ENCODE data around the gene IDH2. TPM values are rescaled to one million over a fixed set of nuclear protein-coding genes. Genes with fewer than 3 reads are reported as not detected.

Gene IDH2
- total and polyA plus RNA-seq, 2 of the 13 experiments (the other 11 are each of a cell fraction or from before 2014, with no cell fraction given) = 121 to 145 TPM

DNA sequence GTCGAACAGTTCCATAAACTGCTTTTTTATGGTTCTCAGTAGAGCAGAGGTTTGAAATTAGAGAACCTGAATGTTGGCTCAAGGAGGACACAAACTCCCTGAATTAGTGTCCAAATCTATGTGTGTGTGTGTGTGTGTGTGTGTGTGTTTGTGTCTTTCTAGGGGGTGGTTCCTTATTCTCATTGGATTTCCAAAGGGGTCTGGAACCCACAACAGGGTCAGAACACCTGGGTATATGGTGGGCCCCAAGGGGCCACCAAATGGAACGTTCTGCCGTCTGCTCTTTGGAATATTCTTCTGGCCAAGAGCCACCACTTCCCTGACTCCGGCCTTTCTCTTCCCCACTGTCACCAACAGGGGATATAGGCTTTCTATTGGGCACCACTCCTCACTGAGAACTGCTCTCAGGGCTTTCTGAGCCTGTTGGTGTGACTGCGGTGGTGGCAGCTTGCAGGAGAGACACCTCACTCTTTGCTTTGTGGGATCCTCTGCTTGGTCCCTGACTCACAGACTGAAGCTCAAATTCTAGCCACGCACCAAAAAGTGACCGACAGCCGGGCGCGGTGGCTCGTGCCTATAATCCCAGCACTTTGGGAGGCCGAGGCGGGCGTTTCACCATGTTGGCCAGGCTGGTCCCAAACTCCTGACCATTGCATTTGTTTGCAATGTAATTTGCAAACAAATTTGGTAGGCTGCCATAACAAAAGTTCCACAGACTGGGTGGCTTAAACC lies 47.5 kb upstream of the IDH2 start:
- intact Hi-C loops (cut with micrococcal nuclease; ENCODE audit: unreplicated experiment) = no loop called here
- H2AFZ ChIP-seq (ENCODE audit: low read length) = peak overlapping the region; percentile 83
- no TSS peak for BruUV-seq (replicated peaks)
- no peak for TF ChIP-seq SMARCE1 (IDR thresholded peaks at IDR 0.05; ENCODE audit: borderline replicate concordance)
- TF ChIP-seq GFI1 (CRISPR knock-in tag; IDR thresholded peaks at IDR 0.05; ENCODE audit: borderline replicate concordance) = 0 out of 2 replicates have a peak, but pooled peaks have one; percentile 40
- TF ChIP-seq, protein P1, sequence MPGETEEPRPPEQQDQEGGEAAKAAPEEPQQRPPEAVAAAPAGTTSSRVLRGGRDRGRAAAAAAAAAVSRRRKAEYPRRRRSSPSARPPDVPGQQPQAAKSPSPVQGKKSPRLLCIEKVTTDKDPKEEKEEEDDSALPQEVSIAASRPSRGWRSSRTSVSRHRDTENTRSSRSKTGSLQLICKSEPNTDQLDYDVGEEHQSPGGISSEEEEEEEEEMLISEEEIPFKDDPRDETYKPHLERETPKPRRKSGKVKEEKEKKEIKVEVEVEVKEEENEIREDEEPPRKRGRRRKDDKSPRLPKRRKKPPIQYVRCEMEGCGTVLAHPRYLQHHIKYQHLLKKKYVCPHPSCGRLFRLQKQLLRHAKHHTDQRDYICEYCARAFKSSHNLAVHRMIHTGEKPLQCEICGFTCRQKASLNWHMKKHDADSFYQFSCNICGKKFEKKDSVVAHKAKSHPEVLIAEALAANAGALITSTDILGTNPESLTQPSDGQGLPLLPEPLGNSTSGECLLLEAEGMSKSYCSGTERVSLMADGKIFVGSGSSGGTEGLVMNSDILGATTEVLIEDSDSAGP (CRISPR knock-in tag; IDR thresholded peaks at IDR 0.05; ENCODE audit: borderline replicate concordance) = 0 out of 2 replicates have a peak, but pooled peaks have one; percentile 36
- 0 out of 2 replicates have a peak, but pooled peaks have one; percentile 28 for TF ChIP-seq SATB2 (CRISPR knock-in tag; IDR thresholded peaks at IDR 0.05)
- TF ChIP-seq MYC (CRISPR knock-in tag; IDR thresholded peaks at IDR 0.05; ENCODE audit: borderline replicate concordance) = 0 out of 2 replicates have a peak, but pooled peaks have one; percentile 3
- 0 out of 2 replicates have a peak, but pooled peaks have one; percentile 6 for TF ChIP-seq ZNF350 (CRISPR knock-in tag; IDR thresholded peaks at IDR 0.05; ENCODE audit: borderline replicate concordance, low read depth)
- peak; percentile 43; the same call in 1 of the 2 replicates for TF ChIP-seq ZNF12 (CRISPR knock-in tag; IDR thresholded peaks at IDR 0.05)
- no peak for TF ChIP-seq ZNF772 (CRISPR knock-in tag; IDR thresholded peaks at IDR 0.05)
- TF ChIP-seq, protein P2, sequence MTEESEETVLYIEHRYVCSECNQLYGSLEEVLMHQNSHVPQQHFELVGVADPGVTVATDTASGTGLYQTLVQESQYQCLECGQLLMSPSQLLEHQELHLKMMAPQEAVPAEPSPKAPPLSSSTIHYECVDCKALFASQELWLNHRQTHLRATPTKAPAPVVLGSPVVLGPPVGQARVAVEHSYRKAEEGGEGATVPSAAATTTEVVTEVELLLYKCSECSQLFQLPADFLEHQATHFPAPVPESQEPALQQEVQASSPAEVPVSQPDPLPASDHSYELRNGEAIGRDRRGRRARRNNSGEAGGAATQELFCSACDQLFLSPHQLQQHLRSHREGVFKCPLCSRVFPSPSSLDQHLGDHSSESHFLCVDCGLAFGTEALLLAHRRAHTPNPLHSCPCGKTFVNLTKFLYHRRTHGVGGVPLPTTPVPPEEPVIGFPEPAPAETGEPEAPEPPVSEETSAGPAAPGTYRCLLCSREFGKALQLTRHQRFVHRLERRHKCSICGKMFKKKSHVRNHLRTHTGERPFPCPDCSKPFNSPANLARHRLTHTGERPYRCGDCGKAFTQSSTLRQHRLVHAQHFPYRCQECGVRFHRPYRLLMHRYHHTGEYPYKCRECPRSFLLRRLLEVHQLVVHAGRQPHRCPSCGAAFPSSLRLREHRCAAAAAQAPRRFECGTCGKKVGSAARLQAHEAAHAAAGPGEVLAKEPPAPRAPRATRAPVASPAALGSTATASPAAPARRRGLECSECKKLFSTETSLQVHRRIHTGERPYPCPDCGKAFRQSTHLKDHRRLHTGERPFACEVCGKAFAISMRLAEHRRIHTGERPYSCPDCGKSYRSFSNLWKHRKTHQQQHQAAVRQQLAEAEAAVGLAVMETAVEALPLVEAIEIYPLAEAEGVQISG (CRISPR knock-in tag; IDR thresholded peaks at IDR 0.05) = 0 out of 2 replicates have a peak, but pooled peaks have one; percentile 30
- TF ChIP-seq, protein P3, sequence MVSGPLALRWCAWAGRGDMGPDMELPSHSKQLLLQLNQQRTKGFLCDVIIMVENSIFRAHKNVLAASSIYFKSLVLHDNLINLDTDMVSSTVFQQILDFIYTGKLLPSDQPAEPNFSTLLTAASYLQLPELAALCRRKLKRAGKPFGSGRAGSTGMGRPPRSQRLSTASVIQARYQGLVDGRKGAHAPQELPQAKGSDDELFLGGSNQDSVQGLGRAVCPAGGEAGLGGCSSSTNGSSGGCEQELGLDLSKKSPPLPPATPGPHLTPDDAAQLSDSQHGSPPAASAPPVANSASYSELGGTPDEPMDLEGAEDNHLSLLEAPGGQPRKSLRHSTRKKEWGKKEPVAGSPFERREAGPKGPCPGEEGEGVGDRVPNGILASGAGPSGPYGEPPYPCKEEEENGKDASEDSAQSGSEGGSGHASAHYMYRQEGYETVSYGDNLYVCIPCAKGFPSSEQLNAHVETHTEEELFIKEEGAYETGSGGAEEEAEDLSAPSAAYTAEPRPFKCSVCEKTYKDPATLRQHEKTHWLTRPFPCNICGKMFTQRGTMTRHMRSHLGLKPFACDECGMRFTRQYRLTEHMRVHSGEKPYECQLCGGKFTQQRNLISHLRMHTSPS (CRISPR knock-in tag; IDR thresholded peaks at IDR 0.05; ENCODE audit: low read depth) = peak; percentile 2; the same call in 1 of the 2 replicates
- no peak for TF ChIP-seq JUN (CRISPR knock-in tag; IDR thresholded peaks at IDR 0.05)
- TF ChIP-seq HOXA3 (CRISPR knock-in tag; IDR thresholded peaks at IDR 0.05) = 0 out of 2 replicates have a peak, but pooled peaks have one; percentile 8
- TF ChIP-seq, protein P4, sequence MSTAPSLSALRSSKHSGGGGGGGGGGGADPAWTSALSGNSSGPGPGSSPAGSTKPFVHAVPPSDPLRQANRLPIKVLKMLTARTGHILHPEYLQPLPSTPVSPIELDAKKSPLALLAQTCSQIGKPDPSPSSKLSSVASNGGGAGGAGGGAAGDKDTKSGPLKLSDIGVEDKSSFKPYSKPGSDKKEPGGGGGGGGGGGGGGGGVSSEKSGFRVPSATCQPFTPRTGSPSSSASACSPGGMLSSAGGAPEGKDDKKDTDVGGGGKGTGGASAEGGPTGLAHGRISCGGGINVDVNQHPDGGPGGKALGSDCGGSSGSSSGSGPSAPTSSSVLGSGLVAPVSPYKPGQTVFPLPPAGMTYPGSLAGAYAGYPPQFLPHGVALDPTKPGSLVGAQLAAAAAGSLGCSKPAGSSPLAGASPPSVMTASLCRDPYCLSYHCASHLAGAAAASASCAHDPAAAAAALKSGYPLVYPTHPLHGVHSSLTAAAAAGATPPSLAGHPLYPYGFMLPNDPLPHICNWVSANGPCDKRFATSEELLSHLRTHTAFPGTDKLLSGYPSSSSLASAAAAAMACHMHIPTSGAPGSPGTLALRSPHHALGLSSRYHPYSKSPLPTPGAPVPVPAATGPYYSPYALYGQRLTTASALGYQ (CRISPR knock-in tag; IDR thresholded peaks at IDR 0.05) = peak; percentile 26; the same call in 1 of the 2 replicates

More for the DNA sequence above, 47.5 kb upstream of the IDH2 start:
- no peak for FAIRE-seq
- no peaks in the 10 kb centered on the region for H4K20me1 ChIP-seq (ENCODE audit: insufficient read depth, low read length)
- H3K36me3 ChIP-seq (replicated peaks in 1 of 2; ENCODE audit: control insufficient read depth in 1 of 2, insufficient read depth in 2 of 2, low read length in 2 of 2) = no peaks in the 10 kb centered on the region
- no peaks in the 10 kb centered on the region for H3K79me2 ChIP-seq (ENCODE audit: insufficient read depth, low read length)
- ATAC-seq = peak; percentile 81
- POLR2A ChIA-PET = interaction anchor here (0.7 to 2.0 kb wide), 3 partner anchors 41 to 100 kb away, joined by 3 to 5 read pairs (median 3); partner anchors contain the start of genes CIB1, GDPGP1 and TTLL13
- H3K4me3 ChIP-seq (replicated peaks in 1 of 3; ENCODE audit: insufficient read depth in 1 of 3, low read depth in 2 of 3, low read length in 3 of 3) = peak overlapping the region in 1 of 3 experiments; percentile 51; a peak in 2 of 6 replicates
- CTCF ChIA-PET (ENCODE audit: low intra/inter-chr PET ratio, low total read pairs) = no interaction called here
- peak overlapping the region; percentile 20 for H3K27ac ChIP-seq (ENCODE audit: extremely low read length, insufficient read depth, low read length)
- no peaks in the 10 kb centered on the region for H3K9me3 ChIP-seq (ENCODE audit: low read length)
- H3K9ac ChIP-seq (ENCODE audit: insufficient read depth, low read depth, low read length) = no peak overlapping the region
- peaks cover 64% of the 10 kb centered on the region for H3K4me1 ChIP-seq (ENCODE audit: insufficient read depth, low read length)
- 3% methylated on average over 4 of the region's 14 CpGs for WGBS (ENCODE audit: low lambda C conversion rate)
- H3K27me3 ChIP-seq (ENCODE audit: control insufficient read depth in 1 of 2, insufficient read depth in 2 of 2, low read length in 2 of 2) = no peaks in the 10 kb centered on the region
- no peak for DNase-seq (ENCODE audit: low spot score)
- H3K4me2 ChIP-seq (ENCODE audit: low read depth, low read length) = peak overlapping the region; percentile 67
- in situ Hi-C loops (cut with HindIII; ENCODE audit: extremely low pct_ligation_motif_present, low pct_unique_long_range_greater_than_20kb) = no loop called here
